ENCODE measurements around the gene ZDHHC11B. TPM values are rescaled to one million over a fixed set of nuclear protein-coding genes. Genes with fewer than 3 reads are reported as not detected.

ZDHHC11B gene
- total RNA-seq, 4 donors from 2014 or later, result 0.39 to 2.1 (median 1.5) TPM; not detected in 1

DNA sequence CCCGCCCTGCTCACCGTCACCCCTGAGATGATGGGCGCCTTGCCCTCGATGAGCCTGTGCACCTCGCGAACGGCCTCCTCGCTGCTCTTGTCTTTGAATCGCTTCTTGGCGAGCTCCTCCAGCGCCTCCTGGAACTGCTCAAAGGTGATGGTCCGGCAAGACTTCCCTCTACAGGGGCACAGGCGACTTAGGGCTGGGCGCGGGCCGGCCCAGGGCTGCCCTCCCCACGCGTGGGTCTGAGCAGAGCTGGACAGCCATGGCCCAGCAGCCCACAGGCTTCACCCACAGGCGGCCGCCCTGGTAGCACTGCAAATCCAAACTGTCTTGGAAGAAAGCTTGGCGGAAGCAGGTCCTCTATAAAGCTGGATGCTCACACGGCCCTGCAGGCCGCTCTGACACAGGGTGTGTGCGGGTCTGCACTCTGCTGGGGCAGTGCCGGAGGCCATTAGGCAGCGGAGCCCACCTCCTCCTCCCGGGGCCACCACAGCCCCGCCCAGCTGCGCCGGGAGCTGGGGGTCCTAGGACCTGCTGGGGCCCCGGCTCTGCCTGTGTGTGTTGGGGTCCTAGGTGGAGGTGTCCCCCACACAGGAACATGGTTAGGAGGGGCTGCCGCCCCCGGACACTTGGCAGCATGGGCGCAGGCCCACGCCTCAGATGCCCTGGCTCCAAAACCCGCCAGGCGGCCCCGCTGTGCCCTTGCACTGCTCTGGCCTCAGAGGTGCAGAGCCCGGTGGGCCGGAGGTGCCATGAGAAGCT is 118.4 kb downstream of the ZDHHC11B start:
- TF ChIP-seq POLR2A (IDR thresholded peaks at IDR 0.05), result no peak
- TF ChIP-seq EP300 (IDR thresholded peaks at IDR 0.05), result no peak
- WGBS, 2 donors, result 88 to 93% methylated on average over 18 to 37 of the region's 40 CpGs

DNA sequence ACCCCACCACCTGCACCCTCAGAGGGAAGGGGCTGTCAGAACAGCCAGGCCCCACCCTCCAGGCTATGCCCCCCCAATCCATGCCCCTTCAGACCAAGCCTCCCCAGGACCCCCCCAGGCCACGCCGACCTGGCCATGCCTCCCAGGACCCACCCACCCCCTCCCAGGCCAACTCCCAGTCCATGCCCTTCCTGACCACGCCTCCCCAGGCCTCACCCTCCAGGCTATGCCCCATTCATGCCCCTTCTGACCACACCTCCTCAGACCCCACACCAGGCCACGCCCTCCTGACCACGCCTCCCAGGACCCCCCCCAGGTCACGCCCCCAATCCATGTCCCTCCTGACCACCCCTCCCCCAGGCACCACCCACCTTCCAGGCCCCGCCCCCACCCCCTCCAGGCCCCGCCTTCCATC is 119.0 kb downstream of the ZDHHC11B start:
- Histone ChIP-seq H3K36me3 (peaks cover 0 to 64% (median 0%) of the 10 kb centered on the region in 3 donors), H3K4me1 (no peaks in the 10 kb centered on the region), H3K9me3 (no peaks in the 10 kb centered on the region), H3K27ac (no peak overlapping the region), H3K4me3 (no peak overlapping the region), H3K27me3 (no peaks in the 10 kb centered on the region)
- TF ChIP-seq POLR2A (IDR thresholded peaks at IDR 0.05) (no peak), EP300 (IDR thresholded peaks at IDR 0.05) (no peak)
- TF ChIP-seq, protein P1, sequence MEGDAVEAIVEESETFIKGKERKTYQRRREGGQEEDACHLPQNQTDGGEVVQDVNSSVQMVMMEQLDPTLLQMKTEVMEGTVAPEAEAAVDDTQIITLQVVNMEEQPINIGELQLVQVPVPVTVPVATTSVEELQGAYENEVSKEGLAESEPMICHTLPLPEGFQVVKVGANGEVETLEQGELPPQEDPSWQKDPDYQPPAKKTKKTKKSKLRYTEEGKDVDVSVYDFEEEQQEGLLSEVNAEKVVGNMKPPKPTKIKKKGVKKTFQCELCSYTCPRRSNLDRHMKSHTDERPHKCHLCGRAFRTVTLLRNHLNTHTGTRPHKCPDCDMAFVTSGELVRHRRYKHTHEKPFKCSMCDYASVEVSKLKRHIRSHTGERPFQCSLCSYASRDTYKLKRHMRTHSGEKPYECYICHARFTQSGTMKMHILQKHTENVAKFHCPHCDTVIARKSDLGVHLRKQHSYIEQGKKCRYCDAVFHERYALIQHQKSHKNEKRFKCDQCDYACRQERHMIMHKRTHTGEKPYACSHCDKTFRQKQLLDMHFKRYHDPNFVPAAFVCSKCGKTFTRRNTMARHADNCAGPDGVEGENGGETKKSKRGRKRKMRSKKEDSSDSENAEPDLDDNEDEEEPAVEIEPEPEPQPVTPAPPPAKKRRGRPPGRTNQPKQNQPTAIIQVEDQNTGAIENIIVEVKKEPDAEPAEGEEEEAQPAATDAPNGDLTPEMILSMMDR (IDR thresholded peaks at IDR 0.05), result no peak
- DNase-seq (ENCODE audit: low spot score in 2 of 2), result no peak
- 76 to 87% methylated on average over 4 to 8 of the region's 8 CpGs for WGBS, 2 donors

More for the DNA sequence above, 118.4 kb downstream of the ZDHHC11B start:
- DNase-seq (ENCODE audit: low spot score in 2 of 2), result no peak
- Histone ChIP-seq H3K4me1 (peaks cover 0 to 3% (median 0%) of the 10 kb centered on the region in 4 donors), H3K36me3 (peaks cover 0 to 58% (median 0%) of the 10 kb centered on the region in 3 donors), H3K4me3 (no peak overlapping the region), H3K27ac (no peak overlapping the region), H3K9me3 (no peaks in the 10 kb centered on the region), H3K27me3 (no peaks in the 10 kb centered on the region)

DNA sequence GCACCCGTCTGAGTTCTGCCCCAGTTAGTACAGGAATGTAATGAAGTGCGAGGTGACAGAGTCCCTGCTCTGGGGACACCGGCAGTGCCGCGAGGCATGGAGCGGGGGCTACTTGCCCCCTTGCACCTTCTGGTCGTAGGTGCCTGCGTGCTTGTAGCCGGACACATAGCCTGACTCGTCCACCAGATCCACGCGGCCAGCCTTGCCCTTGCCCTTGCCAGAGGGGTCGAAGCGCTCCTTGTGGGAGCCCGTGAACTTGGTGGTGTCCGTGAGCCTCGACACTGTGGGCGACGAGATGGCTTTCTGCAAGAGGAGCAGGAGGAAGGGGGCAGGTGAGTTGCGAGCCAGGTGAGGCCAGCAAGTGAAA is 119.6 kb downstream of the ZDHHC11B start:
- TF ChIP-seq, protein P1 (IDR thresholded peaks at IDR 0.05), result no peak
- TF ChIP-seq POLR2A (IDR thresholded peaks at IDR 0.05), result no peak
- no peak for TF ChIP-seq EP300 (IDR thresholded peaks at IDR 0.05)
- Histone ChIP-seq H3K4me3 (no peak overlapping the region), H3K36me3 (peaks cover 0 to 69% (median 0%) of the 10 kb centered on the region in 3 donors), H3K27ac (no peak overlapping the region), H3K4me1 (no peaks in the 10 kb centered on the region), H3K27me3 (no peaks in the 10 kb centered on the region), H3K9me3 (no peaks in the 10 kb centered on the region)
- WGBS, 2 donors, result 94 to 96% methylated on average over 8 to 20 of the region's 20 CpGs
- no peak for DNase-seq (ENCODE audit: low spot score in 2 of 2)

DNA sequence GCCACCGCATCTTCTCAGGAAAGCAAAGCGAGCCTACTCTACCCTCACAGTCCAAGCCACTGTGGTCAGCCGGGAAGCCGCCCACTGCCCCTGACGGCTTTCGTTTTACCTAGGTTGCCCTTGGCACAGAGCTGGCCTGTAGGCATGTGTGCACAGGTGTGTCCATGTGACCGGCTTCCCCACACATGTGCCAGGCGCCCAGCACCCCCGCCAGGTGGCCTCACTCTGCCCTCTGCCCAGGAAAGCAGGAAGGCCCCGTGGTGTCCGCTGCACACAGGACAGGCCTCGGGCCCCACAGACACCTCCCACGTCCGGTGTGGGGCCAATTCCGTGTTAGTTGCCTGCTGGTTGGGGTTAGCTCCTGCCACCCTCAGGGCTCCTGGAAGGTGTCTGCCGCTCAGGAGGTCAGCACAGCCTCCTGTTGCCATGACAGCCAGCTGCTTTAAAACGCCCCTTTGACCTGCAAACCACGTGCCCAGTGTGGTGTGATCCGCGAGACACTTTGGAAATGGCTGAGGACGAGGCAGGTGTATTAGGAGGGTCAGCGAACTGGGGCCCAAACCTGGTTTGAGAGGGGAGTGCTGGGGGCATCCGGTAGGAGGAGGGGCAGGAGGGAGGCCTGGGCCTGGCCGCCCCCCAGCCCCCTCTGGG is 120.1 kb downstream of the ZDHHC11B start:
- TF ChIP-seq, protein P1 (IDR thresholded peaks at IDR 0.05), result no peak
- TF ChIP-seq POLR2A (IDR thresholded peaks at IDR 0.05), result no peak
- no peak for TF ChIP-seq EP300 (IDR thresholded peaks at IDR 0.05)
- no peaks in the 10 kb centered on the region for H3K9me3 ChIP-seq
- H3K27me3 ChIP-seq, result no peaks in the 10 kb centered on the region
- H3K4me1 ChIP-seq, result no peaks in the 10 kb centered on the region
- peaks cover 0 to 74% (median 0%) of the 10 kb centered on the region in 3 donors for H3K36me3 ChIP-seq
- no peak overlapping the region for H3K4me3 ChIP-seq
- 89 to 91% methylated on average over 22 to 24 of the region's 24 CpGs for WGBS, 2 donors
- H3K27ac ChIP-seq, result no peak overlapping the region
- no peak for DNase-seq (ENCODE audit: low spot score in 2 of 2)

DNA sequence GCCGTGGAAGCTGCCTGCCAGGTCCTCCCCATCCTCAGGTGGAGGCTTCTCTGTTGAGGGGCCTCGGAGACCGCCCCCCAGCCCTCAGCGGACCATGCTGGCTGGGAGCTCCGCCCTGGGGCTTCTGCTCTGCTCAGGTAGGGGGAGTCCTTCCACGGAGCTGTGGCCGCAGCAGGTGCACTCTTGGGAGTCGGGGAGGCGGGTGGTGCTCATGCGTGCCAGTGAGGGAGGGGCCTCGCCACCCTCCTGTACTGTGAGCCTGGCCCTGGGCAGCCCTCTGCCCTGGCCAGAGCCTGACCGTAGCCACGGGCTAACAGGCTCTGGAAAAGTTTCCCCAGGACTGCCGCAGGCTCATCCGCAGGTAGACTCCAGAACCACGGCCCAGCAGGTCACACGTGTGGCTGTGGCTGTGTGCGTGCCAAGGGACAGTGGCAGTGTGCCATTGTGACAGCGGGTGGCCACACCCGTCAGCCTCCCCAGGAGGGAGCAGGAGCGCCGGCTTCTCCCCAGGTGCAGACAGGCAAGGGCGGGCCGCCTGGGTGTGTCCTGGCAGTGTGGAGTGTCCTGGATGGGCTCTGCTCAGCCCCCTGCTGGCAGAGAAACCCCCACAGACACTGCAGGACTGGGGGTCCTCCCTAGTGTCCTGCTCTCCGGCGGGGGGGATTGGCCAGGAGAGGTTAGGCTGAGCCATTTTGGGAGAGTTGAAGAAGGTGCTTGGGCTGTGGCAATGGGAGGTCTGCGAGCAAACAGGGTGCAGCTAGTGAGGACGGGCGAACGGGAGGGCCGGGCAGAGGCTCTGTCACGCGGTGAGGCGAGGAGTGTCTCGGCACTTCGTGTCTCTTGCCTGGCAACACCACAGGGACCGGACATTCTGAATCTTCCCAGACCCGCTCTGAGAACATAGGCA is 120.8 kb downstream of the ZDHHC11B start:
- Histone ChIP-seq H3K36me3 (peaks cover 0 to 82% (median 0%) of the 10 kb centered on the region in 3 donors), H3K27ac (no peak overlapping the region), H3K27me3 (no peaks in the 10 kb centered on the region), H3K9me3 (no peaks in the 10 kb centered on the region), H3K4me1 (no peaks in the 10 kb centered on the region), H3K4me3 (no peak overlapping the region)
- 95% methylated on average over 32 to 34 of the region's 38 CpGs for WGBS, 2 donors
- TF ChIP-seq EP300 (IDR thresholded peaks at IDR 0.05) (no peak), POLR2A (IDR thresholded peaks at IDR 0.05) (no peak)
- TF ChIP-seq, protein P1 (IDR thresholded peaks at IDR 0.05), result no peak
- no peak for DNase-seq (ENCODE audit: low spot score in 2 of 2)

All from tibial nerve (tissue), 4 donors.